Loucy (cell line): Measurements from ENCODE around the gene EEFSEC.

ENCODE experiments used
- H2AFZ ChIP-seq: fragments of 200-600 bp; sonication (generic); 2 replicates; pipeline ENCODE4 v1.6.0; 2016; ENCODE audit warnings: antibody characterized with exemption, mild to moderate bottlenecking, low read length, moderate library complexity
- H3F3A ChIP-seq: fragments of 200-600 bp; 2 replicates; pipeline ENCODE4 v1.6.0; 2016; ENCODE audit warnings: antibody characterized with exemption, low read depth, mild to moderate bottlenecking
- H3K27me3 ChIP-seq: fragments of 200-600 bp; sonication (generic); 2 replicates; pipeline ENCODE4 v1.6.1; 2014; ENCODE audit warnings: low read length, mild to moderate bottlenecking; ENCODE audit not compliant: insufficient read depth, poor library complexity, severe bottlenecking
- H3K36me3 ChIP-seq: fragments of 200-600 bp; sonication (generic); 2 replicates; pipeline ENCODE4 v1.6.1; 2016; ENCODE audit warnings: low read length; ENCODE audit not compliant: insufficient read depth
- H3K4me1 ChIP-seq: fragments of 200-600 bp; sonication (generic); 2 replicates; pipeline ENCODE4 v1.5.1; 2014; ENCODE audit warnings: low read length, mild to moderate bottlenecking; ENCODE audit not compliant: insufficient read depth, poor library complexity, severe bottlenecking
- H3K4me2 ChIP-seq: fragments of 200-600 bp; sonication (generic); 2 replicates; pipeline ENCODE4 v1.6.0; 2014; ENCODE audit warnings: antibody characterized with exemption, low read length, low read depth, mild to moderate bottlenecking; ENCODE audit not compliant: poor library complexity, severe bottlenecking
- H3K4me3 ChIP-seq: fragments of 200-600 bp; sonication (generic); 2 replicates; pipeline ENCODE4 v1.5.1; 2014; ENCODE audit warnings: low read length, mild to moderate bottlenecking, mixed read lengths; ENCODE audit not compliant: poor library complexity, severe bottlenecking
- H3K79me2 ChIP-seq: fragments of 200-600 bp; sonication (generic); 2 replicates; pipeline ENCODE4 v1.6.1; 2014; ENCODE audit warnings: low read length; ENCODE audit not compliant: insufficient read depth
- H3K9ac ChIP-seq: fragments of 200-600 bp; sonication (generic); 2 replicates; pipeline ENCODE4 v1.6.0; 2014; ENCODE audit warnings: mild to moderate bottlenecking, low read depth, low read length, moderate library complexity; ENCODE audit not compliant: poor library complexity, severe bottlenecking
- H3K9me2 ChIP-seq: fragments of 200-600 bp; sonication (generic); replicated peaks from 2 replicates; pipeline ENCODE4 v1.6.1; 2016; ENCODE audit warnings: low read depth, low read length, mixed read lengths
- H3K9me3 ChIP-seq: fragments of 200-600 bp; sonication (generic); 2 replicates; pipeline ENCODE4 v1.6.1; 2014; ENCODE audit warnings: mild to moderate bottlenecking, antibody characterized with exemption, low read length, low read depth; ENCODE audit not compliant: insufficient read depth
- H4K20me1 ChIP-seq: fragments of 200-600 bp; sonication (generic); 2 replicates; pipeline ENCODE4 v1.6.0; 2014; ENCODE audit warnings: antibody characterized with exemption, low read length, mild to moderate bottlenecking; ENCODE audit not compliant: insufficient read depth, poor library complexity, severe bottlenecking
- EZH2phosphoT487 ChIP-seq: fragments of 200-600 bp; IDR thresholded peaks from 2 replicates; pipeline ENCODE4 v1.6.1; 2018; ENCODE audit warnings: antibody characterized with exemption, mild to moderate bottlenecking, moderate library complexity, borderline replicate concordance
- TF ChIP-seq, protein P1 (sequence below): fragments of 200-600 bp; sonication (generic); conservative IDR thresholded peaks from 2 replicates; pipeline ENCODE4 v1.5.1; 2014; ENCODE audit warnings: mild to moderate bottlenecking, antibody characterized with exemption, low read length

EEFSEC gene

GRCh38 chr3:128345196-128345595 lies 191.9 kb downstream of the EEFSEC start:
- Histone ChIP-seq H3K9me2 (no peaks in the 10 kb centered on the region), H3K79me2 (no peaks in the 10 kb centered on the region), H3K27me3 (no peaks in the 10 kb centered on the region), H3F3A (no peaks in the 10 kb centered on the region), H3K4me1 (peaks cover 21% of the 10 kb centered on the region), H4K20me1 (no peaks in the 10 kb centered on the region), H3K36me3 (peaks cover 8% of the 10 kb centered on the region; the same call in 1 of the 2 replicates), H3K4me3 (no peak overlapping the region), H3K9ac (no peak overlapping the region), H3K9me3 (no peaks in the 10 kb centered on the region), H2AFZ (no peak overlapping the region), H3K4me2 (no peak overlapping the region)
- TF ChIP-seq, protein P1, sequence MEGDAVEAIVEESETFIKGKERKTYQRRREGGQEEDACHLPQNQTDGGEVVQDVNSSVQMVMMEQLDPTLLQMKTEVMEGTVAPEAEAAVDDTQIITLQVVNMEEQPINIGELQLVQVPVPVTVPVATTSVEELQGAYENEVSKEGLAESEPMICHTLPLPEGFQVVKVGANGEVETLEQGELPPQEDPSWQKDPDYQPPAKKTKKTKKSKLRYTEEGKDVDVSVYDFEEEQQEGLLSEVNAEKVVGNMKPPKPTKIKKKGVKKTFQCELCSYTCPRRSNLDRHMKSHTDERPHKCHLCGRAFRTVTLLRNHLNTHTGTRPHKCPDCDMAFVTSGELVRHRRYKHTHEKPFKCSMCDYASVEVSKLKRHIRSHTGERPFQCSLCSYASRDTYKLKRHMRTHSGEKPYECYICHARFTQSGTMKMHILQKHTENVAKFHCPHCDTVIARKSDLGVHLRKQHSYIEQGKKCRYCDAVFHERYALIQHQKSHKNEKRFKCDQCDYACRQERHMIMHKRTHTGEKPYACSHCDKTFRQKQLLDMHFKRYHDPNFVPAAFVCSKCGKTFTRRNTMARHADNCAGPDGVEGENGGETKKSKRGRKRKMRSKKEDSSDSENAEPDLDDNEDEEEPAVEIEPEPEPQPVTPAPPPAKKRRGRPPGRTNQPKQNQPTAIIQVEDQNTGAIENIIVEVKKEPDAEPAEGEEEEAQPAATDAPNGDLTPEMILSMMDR = no peak
- TF ChIP-seq EZH2phosphoT487 = no peak

GRCh38 chr3:128346562-128346961 lies 193.3 kb downstream of the EEFSEC start:
- peaks cover 11% of the 10 kb centered on the region; the same call in 1 of the 2 replicates for H3K36me3 ChIP-seq
- H3K4me1 ChIP-seq = peaks cover 21% of the 10 kb centered on the region
- H3K9me3 ChIP-seq = no peaks in the 10 kb centered on the region
- H3K4me2 ChIP-seq = no peak overlapping the region
- no peaks in the 10 kb centered on the region for H3K79me2 ChIP-seq
- no peaks in the 10 kb centered on the region for H4K20me1 ChIP-seq
- no peak overlapping the region for H3K9ac ChIP-seq
- TF ChIP-seq EZH2phosphoT487 = no peak
- TF ChIP-seq, protein P1 = no peak
- H2AFZ ChIP-seq = no peak overlapping the region
- no peaks in the 10 kb centered on the region for H3K27me3 ChIP-seq
- H3K9me2 ChIP-seq = no peaks in the 10 kb centered on the region
- no peaks in the 10 kb centered on the region for H3F3A ChIP-seq
- no peak overlapping the region for H3K4me3 ChIP-seq

- TF ChIP-seq, protein P1 = no peak
- TF ChIP-seq EZH2phosphoT487 = no peak
- no peaks in the 10 kb centered on the region for H3K27me3 ChIP-seq
- H3K9me3 ChIP-seq = no peaks in the 10 kb centered on the region
- H2AFZ ChIP-seq = no peak overlapping the region
- H3K4me3 ChIP-seq = no peak overlapping the region
- peaks cover 21% of the 10 kb centered on the region for H3K4me1 ChIP-seq
- no peak overlapping the region for H3K9ac ChIP-seq
- H4K20me1 ChIP-seq = no peaks in the 10 kb centered on the region
- H3F3A ChIP-seq = no peaks in the 10 kb centered on the region
- no peaks in the 10 kb centered on the region for H3K79me2 ChIP-seq
- peaks cover 10% of the 10 kb centered on the region; the same call in 1 of the 2 replicates for H3K36me3 ChIP-seq
- no peaks in the 10 kb centered on the region for H3K9me2 ChIP-seq
- no peak overlapping the region for H3K4me2 ChIP-seq
These were observed 194.0 kb downstream of the EEFSEC start for GRCh38 chr3:128347282-128347681.
